HG03571 (cell line): ENCODE results near the gene ZNF436.
"Not testable (repeated sequence)": the region's sequence is repeated elsewhere in the genome, so short reads cannot be mapped to it uniquely, and the experiment has no call there.

Experiments used
- ATAC-seq: cut with Tn5 transposase; IDR thresholded peaks from one replicate; pipeline ENCODE4 v1.9.1; 2021; ENCODE audit not compliant: unreplicated experiment

The ZNF436 gene

GRCh38 chr1:23322770-23323169 is 46.9 kb downstream of the ZNF436 start:
- no peak for ATAC-seq

DNA sequence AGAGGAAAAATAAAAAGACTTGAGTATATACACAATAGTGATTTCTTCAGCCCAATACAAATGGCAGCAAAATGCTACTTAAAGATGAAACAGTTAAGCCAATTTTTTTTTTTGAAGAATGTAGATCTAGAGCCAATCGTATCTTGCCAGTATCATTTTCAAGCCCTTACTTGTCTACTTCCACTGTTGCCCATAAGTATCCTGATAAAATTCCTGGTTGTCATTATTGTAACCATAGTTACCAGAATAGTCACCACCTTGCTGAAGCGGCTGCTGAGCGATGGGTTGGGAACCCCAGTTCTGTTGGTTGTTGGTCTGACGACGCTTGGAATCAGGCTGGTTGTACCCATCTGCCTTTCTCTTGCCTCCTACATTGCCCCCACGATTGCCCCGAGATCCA is 59.4 kb downstream of the ZNF436 start:
- ATAC-seq = not testable (repeated sequence)
